GM13977 (cell line): ENCODE measurements around the gene FUT7.
"Not testable (repeated sequence)": the region's sequence is repeated elsewhere in the genome, so short reads cannot be mapped to it uniquely, and the experiment has no call there.

Experiments used
- DNase-seq: peaks from one replicate; pipeline ENCODE4 v3.0.0; 2012; ENCODE audit warnings: low spot score
- in situ Hi-C: fragments of 300-500 bp; cut with MboI; formaldehyde crosslinking; loops from one replicate; pipeline ENCODE4 v1.12.0; 2022; ENCODE audit warnings: low sequenced_read_pairs, low pct_unique_long_range_greater_than_20kb, mixed read lengths, inconsistent platforms; ENCODE audit not compliant: unreplicated experiment
- TF ChIP-seq, protein P1 (sequence below): IDR thresholded peaks from 2 replicates; pipeline ENCODE4 v1.5.1; 2012; ENCODE audit warnings: mild to moderate bottlenecking, control low read depth; ENCODE audit not compliant: insufficient read depth; ENCODE audit errors: extremely low read depth, missing control alignments

FUT7 gene

DNA sequence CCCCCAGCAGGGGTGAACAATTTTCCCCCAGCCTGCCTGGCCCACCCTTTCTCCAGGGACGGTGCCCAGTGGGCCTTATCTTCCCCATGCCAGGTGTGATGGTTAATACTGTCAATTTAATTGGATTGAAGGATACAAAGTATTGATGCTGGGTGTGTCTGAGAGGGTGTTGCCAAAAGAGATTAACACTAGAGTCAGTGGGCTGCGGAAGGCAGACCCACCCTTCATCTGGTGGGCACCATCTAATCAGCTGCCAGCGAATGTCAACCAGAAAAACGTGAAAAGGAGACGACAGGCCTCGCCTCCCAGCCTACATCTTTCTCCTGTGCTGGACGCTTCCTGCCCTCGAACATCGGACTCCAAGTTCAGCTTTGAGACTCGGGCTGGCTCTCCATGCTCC lies 5.6 kb upstream of the FUT7 start:
- TF ChIP-seq, protein P1, sequence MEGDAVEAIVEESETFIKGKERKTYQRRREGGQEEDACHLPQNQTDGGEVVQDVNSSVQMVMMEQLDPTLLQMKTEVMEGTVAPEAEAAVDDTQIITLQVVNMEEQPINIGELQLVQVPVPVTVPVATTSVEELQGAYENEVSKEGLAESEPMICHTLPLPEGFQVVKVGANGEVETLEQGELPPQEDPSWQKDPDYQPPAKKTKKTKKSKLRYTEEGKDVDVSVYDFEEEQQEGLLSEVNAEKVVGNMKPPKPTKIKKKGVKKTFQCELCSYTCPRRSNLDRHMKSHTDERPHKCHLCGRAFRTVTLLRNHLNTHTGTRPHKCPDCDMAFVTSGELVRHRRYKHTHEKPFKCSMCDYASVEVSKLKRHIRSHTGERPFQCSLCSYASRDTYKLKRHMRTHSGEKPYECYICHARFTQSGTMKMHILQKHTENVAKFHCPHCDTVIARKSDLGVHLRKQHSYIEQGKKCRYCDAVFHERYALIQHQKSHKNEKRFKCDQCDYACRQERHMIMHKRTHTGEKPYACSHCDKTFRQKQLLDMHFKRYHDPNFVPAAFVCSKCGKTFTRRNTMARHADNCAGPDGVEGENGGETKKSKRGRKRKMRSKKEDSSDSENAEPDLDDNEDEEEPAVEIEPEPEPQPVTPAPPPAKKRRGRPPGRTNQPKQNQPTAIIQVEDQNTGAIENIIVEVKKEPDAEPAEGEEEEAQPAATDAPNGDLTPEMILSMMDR = no peak
- in situ Hi-C loops = loop anchor here (10.0 kb wide), 1 partner anchor 263 kb away; no protein-coding TSS in a partner anchor
- no peak for DNase-seq

- TF ChIP-seq, protein P1 = no peak
- in situ Hi-C loops = loop anchor here (10.0 kb wide), 1 partner anchor 262 kb away; no protein-coding TSS in a partner anchor
- DNase-seq = no peak
Measured at GRCh38 chr9:137037035-137037434, 5.1 kb upstream of the FUT7 start.

- in situ Hi-C loops = loop anchor here (10.0 kb wide), 1 partner anchor 261 kb away; no protein-coding TSS in a partner anchor
- DNase-seq = no peak
- TF ChIP-seq, protein P1 = no peak
Measured at GRCh38 chr9:137035937-137036336, 4.0 kb upstream of the FUT7 start.

GRCh38 chr9:137035507-137035834 lies 3.6 kb upstream of the FUT7 start:
- no peak for DNase-seq
- in situ Hi-C loops = loop anchor here (10.0 kb wide), 1 partner anchor 261 kb away; no protein-coding TSS in a partner anchor
- TF ChIP-seq, protein P1 = peak; percentile 1

DNA sequence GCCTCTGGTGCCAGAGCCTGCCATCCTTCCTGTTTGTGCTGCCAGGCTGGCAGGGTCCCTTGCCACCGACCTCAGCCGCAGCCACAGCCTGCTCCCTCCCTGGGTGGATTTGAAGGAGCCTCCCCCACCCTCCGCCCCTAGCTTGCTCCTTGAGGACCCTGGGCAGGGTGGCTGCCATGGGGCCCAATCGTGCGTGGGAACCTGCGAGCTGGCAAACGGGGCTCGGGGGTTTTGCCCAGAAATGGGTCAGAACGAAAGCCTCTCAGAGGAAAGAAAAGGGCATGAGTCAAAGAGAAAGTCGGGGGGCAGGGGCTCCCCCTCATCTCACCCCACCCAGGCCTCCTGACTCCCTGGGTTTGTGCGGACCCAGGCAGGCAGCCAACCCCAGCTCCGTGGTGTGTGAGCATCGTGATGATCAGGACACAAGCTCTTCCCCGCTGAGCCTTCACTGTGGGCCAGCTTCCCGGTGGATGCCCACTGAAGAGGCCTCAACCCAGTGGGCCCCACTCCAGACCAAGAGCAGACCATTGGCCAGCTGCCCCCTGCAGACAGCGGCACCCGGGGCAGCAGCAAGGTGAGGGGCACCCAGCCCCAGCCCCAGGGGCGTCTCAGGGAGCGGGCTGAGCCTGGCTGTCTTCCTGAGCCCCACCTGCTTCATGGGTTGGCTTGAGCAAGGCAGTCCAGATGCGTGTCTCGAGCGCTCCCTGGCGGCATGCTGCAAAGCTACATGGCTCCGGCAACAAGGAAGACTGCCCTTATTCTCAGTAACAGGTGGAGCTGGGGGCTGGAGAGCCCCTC lies 3.0 kb upstream of the FUT7 start:
- TF ChIP-seq, protein P1 = peak; percentile 98
- in situ Hi-C loops = loop anchor here (10.0 kb wide), 1 partner anchor 260 kb away; no protein-coding TSS in a partner anchor
- DNase-seq = peak; percentile 95

- in situ Hi-C loops = loop anchor here (10.0 kb wide), 1 partner anchor 259 kb away; no protein-coding TSS in a partner anchor
- TF ChIP-seq, protein P1 = no peak
- DNase-seq = no peak
Measured at GRCh38 chr9:137034039-137034708, 2.3 kb upstream of the FUT7 start.

GRCh38 chr9:137033481-137033880 lies 1.6 kb upstream of the FUT7 start:
- not testable (repeated sequence) for DNase-seq
- in situ Hi-C loops = loop anchor here (10.0 kb wide), 1 partner anchor 259 kb away; no protein-coding TSS in a partner anchor
